Upper lobe of left lung (tissue), 6 donors: ENCODE results near the gene BTG2. TPM values are rescaled to one million over a fixed set of nuclear protein-coding genes. Genes with fewer than 3 reads are reported as not detected.

Experiments
- ATAC-seq, 2 donors: fragments of 200-7000 bp; cut with Tn5 transposase; one replicate each; pipeline ENCODE4 v1.9.1; 2022; ENCODE audit warnings: mild to moderate bottlenecking in 2 of 2, moderate library complexity in 2 of 2; ENCODE audit not compliant: low FRiP score in 2 of 2
- DNase-seq, 2 donors: peaks; one replicate each; pipeline ENCODE4 v3.0.0-alpha.2; 2019 to 2020
- H3K27ac ChIP-seq, 4 donors: fragments of 200-600 bp; sonication (generic); one replicate each; pipeline ENCODE4 v1.5.1; 2016 to 2019
- H3K27me3 ChIP-seq, 4 donors: fragments of 200-600 bp; sonication (generic); one replicate each; pipeline ENCODE4 v1.5.1; 2017 to 2019
- H3K36me3 ChIP-seq, 4 donors: fragments of 200-600 bp; sonication (generic); one replicate each; pipeline ENCODE4 v1.5.1; 2016 to 2019
- H3K4me1 ChIP-seq, 4 donors: fragments of 200-600 bp; sonication (generic); one replicate each; pipeline ENCODE4 v1.5.1; 2018 to 2019
- H3K4me3 ChIP-seq, 4 donors: fragments of 200-600 bp; sonication (generic); one replicate each; pipeline ENCODE4 v1.5.1; 2017 to 2019; ENCODE audit warnings: mild to moderate bottlenecking in 2 of 4, moderate library complexity in 1 of 4
- H3K9me3 ChIP-seq, 4 donors: fragments of 200-600 bp; sonication (generic); one replicate each; pipeline ENCODE4 v1.5.1; 2018 to 2019
- EP300 ChIP-seq, 4 donors: sonication (generic); formaldehyde crosslinking; IDR thresholded peaks; one replicate each; pipeline ENCODE4 v1.5.1; 2017; ENCODE audit warnings: antibody characterized with exemption in 4 of 4, control low read depth in 2 of 4
- POLR2A ChIP-seq, 4 donors: fragments of 450-650 bp; IDR thresholded peaks; one replicate each; pipeline ENCODE4 v1.5.1; 2016 to 2017; ENCODE audit warnings: antibody characterized with exemption in 4 of 4, mild to moderate bottlenecking in 2 of 4
- POLR2AphosphoS5 ChIP-seq, 2 donors: sonication (generic); formaldehyde crosslinking; IDR thresholded peaks; one replicate each; pipeline ENCODE4 v1.5.1; 2017; ENCODE audit warnings: antibody characterized with exemption in 2 of 2
- WGBS, 2 donors: methylation state at CpG; one replicate each; pipeline ENCODE4 v1.1.5; 2017 to 2018; 5-methylcytosine and 5-hydroxymethylcytosine counted together
- total RNA-seq, 6 donors: library from RNA; depleted of rRNA in 4 of 6; stranded (reverse); fragments of >200 nt in 4 of 6; gene quantifications; one replicate each; pipeline versions ENCODE4 v1.1.0 to v1.2.1, GENCODE V29; 2016 to 2021
- TF ChIP-seq, protein P1 (sequence below), 6 experiments: fragments of 450-650 bp in 4 of 6; fragments of 200-600 bp in 2 of 6; sonication (generic) in 2 of 6; IDR thresholded peaks; one replicate each; pipeline ENCODE4 v1.5.1; 2016 to 2019; ENCODE audit warnings: antibody characterized with exemption in 6 of 6
- donor health status: DM: no; HTN: no; CAD: no; lungs with moderate emphysema.
- donor health status: DM: no; HTN: yes; CAD: no; lungs with severe emphysema.

BTG2 gene
- total RNA-seq, 6 donors from 2014 or later: 59.1 to 178 (median 104) TPM

DNA sequence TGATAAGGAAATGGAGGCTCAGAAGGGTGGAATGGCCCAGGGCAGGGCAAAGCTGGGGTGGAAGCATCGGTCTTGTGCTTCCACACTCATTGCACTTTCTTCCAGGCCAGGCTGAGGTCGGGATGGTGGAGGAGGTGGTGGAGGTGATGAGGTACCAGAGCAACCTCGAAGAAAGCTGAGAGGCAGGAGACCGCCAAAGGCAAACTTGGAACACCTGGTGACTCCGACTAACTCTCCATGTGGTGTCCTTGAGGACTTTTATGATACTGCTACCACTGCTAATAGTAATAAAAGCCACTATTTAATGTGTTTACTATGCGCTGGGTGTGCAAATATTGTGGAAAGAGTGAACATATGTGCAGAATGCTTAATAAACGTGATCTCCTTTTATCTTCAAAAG is 16.9 kb upstream of the BTG2 start:
- H3K36me3 ChIP-seq: no peaks in the 10 kb centered on the region
- no peaks in the 10 kb centered on the region for H3K9me3 ChIP-seq
- H3K27me3 ChIP-seq: no peaks in the 10 kb centered on the region
- peaks cover 54 to 67% (median 63%) of the 10 kb centered on the region in 4 donors for H3K4me1 ChIP-seq
- H3K4me3 ChIP-seq: no peak overlapping the region
- TF ChIP-seq POLR2AphosphoS5 (IDR thresholded peaks at IDR 0.05): no peak
- TF ChIP-seq, protein P1, sequence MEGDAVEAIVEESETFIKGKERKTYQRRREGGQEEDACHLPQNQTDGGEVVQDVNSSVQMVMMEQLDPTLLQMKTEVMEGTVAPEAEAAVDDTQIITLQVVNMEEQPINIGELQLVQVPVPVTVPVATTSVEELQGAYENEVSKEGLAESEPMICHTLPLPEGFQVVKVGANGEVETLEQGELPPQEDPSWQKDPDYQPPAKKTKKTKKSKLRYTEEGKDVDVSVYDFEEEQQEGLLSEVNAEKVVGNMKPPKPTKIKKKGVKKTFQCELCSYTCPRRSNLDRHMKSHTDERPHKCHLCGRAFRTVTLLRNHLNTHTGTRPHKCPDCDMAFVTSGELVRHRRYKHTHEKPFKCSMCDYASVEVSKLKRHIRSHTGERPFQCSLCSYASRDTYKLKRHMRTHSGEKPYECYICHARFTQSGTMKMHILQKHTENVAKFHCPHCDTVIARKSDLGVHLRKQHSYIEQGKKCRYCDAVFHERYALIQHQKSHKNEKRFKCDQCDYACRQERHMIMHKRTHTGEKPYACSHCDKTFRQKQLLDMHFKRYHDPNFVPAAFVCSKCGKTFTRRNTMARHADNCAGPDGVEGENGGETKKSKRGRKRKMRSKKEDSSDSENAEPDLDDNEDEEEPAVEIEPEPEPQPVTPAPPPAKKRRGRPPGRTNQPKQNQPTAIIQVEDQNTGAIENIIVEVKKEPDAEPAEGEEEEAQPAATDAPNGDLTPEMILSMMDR (IDR thresholded peaks at IDR 0.05): no peak
- no peak for TF ChIP-seq EP300 (IDR thresholded peaks at IDR 0.05)
- TF ChIP-seq POLR2A (IDR thresholded peaks at IDR 0.05): no peak
- peak overlapping the region; percentile 93 to 97 (median 94) for H3K27ac ChIP-seq
- ATAC-seq (no peak), DNase-seq (no peak)
- WGBS, 2 donors: 77 to 85% methylated on average over 7 of the region's 7 CpGs

DNA sequence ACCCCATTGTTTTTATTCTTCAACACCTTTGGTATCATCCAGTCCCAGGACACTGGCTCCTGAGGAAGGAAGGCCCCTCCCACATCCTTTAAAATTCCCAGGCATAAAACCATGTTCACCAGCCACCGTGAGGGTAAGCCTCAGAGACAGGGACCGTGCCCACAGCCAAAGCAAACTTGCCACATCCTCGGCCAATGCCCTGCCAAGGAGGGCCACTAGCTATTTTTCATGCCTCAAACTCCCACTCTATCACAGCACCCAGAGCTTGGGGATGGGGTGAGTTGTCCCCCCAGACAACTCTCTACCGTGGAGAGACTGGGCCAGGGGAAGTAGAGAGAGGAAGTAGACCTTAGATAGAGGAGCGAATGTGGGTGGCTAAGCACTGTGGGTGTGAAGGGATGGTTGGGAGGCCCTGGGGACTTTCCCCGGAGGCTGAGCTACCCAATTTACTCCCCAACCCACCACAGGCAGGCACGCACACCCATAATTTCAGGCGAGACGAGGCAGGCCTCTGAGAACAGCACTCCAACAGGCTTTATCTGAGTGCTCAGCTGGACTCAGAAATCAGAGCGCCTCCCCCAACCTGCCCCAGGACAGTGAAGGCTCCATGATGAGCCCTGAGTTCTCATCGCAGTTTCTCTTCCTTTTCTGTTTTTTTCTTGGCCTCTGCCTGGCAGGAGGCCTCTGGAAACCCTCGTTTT is 15.9 kb upstream of the BTG2 start:
- no peaks in the 10 kb centered on the region for H3K9me3 ChIP-seq
- H3K27ac ChIP-seq: peak overlapping the region; percentile 93 to 97 (median 94)
- H3K27me3 ChIP-seq: no peaks in the 10 kb centered on the region
- 21 to 34% methylated on average over 9 to 12 of the region's 12 CpGs for WGBS, 2 donors
- peak in 1 of 2 donors; percentile 78 for DNase-seq
- peak in 1 of 2 donors; percentile 61 for TF ChIP-seq POLR2AphosphoS5 (IDR thresholded peaks at IDR 0.05)
- TF ChIP-seq, protein P1 (IDR thresholded peaks at IDR 0.05): no peak
- peak in 1 of 4 donors; percentile 48 for TF ChIP-seq POLR2A (IDR thresholded peaks at IDR 0.05)
- peak in 1 of 4 donors; percentile 3 for TF ChIP-seq EP300 (IDR thresholded peaks at IDR 0.05)
- peaks cover 54 to 65% (median 61%) of the 10 kb centered on the region in 4 donors for H3K4me1 ChIP-seq
- peak overlapping the region in 3 of 4 donors; percentile 21 to 40 (median 34) for H3K4me3 ChIP-seq
- H3K36me3 ChIP-seq: no peaks in the 10 kb centered on the region
- peak; percentile 54 to 63 for ATAC-seq

GRCh38 chr1:203289982-203290260 is 15.4 kb upstream of the BTG2 start:
- peak overlapping the region; percentile 93 to 97 (median 94) for H3K27ac ChIP-seq
- H3K36me3 ChIP-seq: no peaks in the 10 kb centered on the region
- H3K4me1 ChIP-seq: peaks cover 54 to 62% (median 56%) of the 10 kb centered on the region in 4 donors
- DNase-seq (no peak), ATAC-seq (no peak)
- TF ChIP-seq, protein P1 (IDR thresholded peaks at IDR 0.05): no peak
- no peak for TF ChIP-seq POLR2AphosphoS5 (IDR thresholded peaks at IDR 0.05)
- no peak for TF ChIP-seq EP300 (IDR thresholded peaks at IDR 0.05)
- TF ChIP-seq POLR2A (IDR thresholded peaks at IDR 0.05): no peak
- H3K27me3 ChIP-seq: no peaks in the 10 kb centered on the region
- H3K9me3 ChIP-seq: no peaks in the 10 kb centered on the region
- H3K4me3 ChIP-seq: peak overlapping the region in 3 of 4 donors; percentile 21 to 40 (median 34)
- WGBS, 2 donors: 42 to 56% methylated on average over 2 of the region's 2 CpGs

DNA sequence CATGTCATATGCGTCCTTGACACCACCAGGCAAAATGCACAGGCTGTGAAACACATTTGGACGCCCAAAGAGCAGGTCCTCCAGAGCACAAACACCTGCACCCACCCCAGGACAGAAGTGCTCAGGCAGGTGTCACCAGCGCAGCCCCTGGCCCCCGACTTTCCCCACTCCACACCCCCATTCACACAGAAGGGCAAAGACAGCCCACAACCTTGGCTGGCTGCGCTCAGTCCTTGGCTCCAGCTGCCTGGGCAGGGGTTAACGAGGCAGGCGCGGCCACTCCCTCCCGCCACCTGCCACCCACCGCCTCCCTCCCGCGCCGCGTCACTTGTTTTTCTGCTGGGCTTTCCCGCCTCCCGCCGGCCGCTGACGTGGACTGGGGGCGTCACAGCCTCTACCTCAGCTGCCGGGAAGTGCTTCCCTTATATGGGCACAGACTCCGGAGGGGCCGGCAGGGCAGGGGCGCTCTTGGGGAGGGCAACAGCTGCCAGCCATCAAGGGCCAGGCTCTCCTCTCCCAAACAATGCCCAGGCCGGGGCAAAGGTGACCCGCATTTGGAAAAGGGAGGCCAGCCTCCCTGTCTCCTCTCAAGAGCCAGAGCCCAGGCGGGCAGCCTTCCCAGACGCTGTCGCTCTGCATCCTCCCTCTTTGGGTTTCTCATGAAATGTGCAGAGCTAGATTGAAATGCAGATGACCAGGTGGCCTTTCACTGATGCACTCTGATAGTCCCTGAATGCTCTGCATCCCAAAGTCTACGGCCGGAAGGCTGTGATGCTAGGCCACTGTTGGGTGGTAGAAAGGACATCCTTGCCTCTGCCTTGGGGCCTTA is 14.8 kb upstream of the BTG2 start:
- no peaks in the 10 kb centered on the region for H3K27me3 ChIP-seq
- peaks cover 53 to 62% (median 56%) of the 10 kb centered on the region in 4 donors for H3K4me1 ChIP-seq
- H3K36me3 ChIP-seq: no peaks in the 10 kb centered on the region
- H3K4me3 ChIP-seq: peak overlapping the region in 3 of 4 donors; percentile 21 to 40 (median 34)
- peak; percentile 98 to 99 for DNase-seq
- TF ChIP-seq, protein P1 (IDR thresholded peaks at IDR 0.05): peak in 1 of 6 experiments; percentile 5
- TF ChIP-seq POLR2A (IDR thresholded peaks at IDR 0.05) (peak in 3 of 4 donors; percentile 19 to 87 (median 56)), POLR2AphosphoS5 (IDR thresholded peaks at IDR 0.05) (peak; percentile 94 to 96), EP300 (IDR thresholded peaks at IDR 0.05) (peak; percentile 65 to 94 (median 84))
- peak; percentile 92 to 93 for ATAC-seq
- 13 to 35% methylated on average over 8 to 31 of the region's 31 CpGs for WGBS, 2 donors
- H3K9me3 ChIP-seq: no peaks in the 10 kb centered on the region
- H3K27ac ChIP-seq: peak overlapping the region; percentile 93 to 97 (median 94)
